GM12878 (cell line): ENCODE measurements around the gene ITFG1. TPM values are rescaled to one million over a fixed set of nuclear protein-coding genes. Genes with fewer than 3 reads are reported as not detected.

Experiments
- ATAC-seq: fragments of 200-7000 bp; cut with Tn5 transposase; 3 replicates; pipeline ENCODE4 v1.9.1; 2020; ENCODE audit warnings: mild to moderate bottlenecking, moderate library complexity
- BruUV-seq: library from RNA; stranded (reverse); fragments of 400-500 nt; replicated peaks from 2 replicates; lab custom pipeline; 2021; lab: Mats Ljungman, UMichigan
- CTCF ChIA-PET: fragments of 300-600 bp; sonication (Branson Sonifier 250); formaldehyde crosslinking; extraction: SDS; loops from one replicate; lab custom pipeline; 2021; ENCODE audit warnings: inconsistent platforms; lab: Yijun Ruan, JAX
- POLR2A ChIA-PET: fragments of 350-600 bp; formaldehyde crosslinking; extraction: SDS; loops from one replicate; lab custom pipeline; 2021; ENCODE audit warnings: inconsistent platforms; lab: Charles Lee
- RAD21 ChIA-PET: fragments of 300-600 bp; sonication (Branson Sonifier 250); formaldehyde crosslinking; loops from one replicate; lab custom pipeline; 2023; ENCODE audit warnings: antibody characterized with exemption; ENCODE audit not compliant: unreplicated experiment; lab: Charles Lee
- SMC1A ChIA-PET: fragments of 300-600 bp; sonication (Branson Sonifier 250); formaldehyde crosslinking; loops from one replicate; lab custom pipeline; 2023; ENCODE audit not compliant: unreplicated experiment, uncharacterized antibody; lab: Charles Lee
- DNase-seq: peaks from one replicate; pipeline ENCODE4 v3.0.0-alpha.2; 2011; ENCODE audit warnings: low read depth, low spot score
- FAIRE-seq: peaks from 3 replicates; lab custom pipeline; 2011; peaks lifted over from hg19 to GRCh38; lab: Jason Lieb, UNC
- H2AFZ ChIP-seq: 2 replicates; pipeline ENCODE4 v1.6.0; 2011; ENCODE audit warnings: low read depth, low read length, control low read depth; ENCODE audit not compliant: control insufficient read depth
- H3K27ac ChIP-seq: 2 replicates; pipeline ENCODE4 v1.5.1; 2011; ENCODE audit warnings: control low read depth; ENCODE audit not compliant: control insufficient read depth, insufficient read depth
- H3K27me3 ChIP-seq, 2 experiments: replicated peaks in 1 of 2; 2 replicates each; pipeline versions ENCODE4 v1.6.0 to v1.6.1; 2011; ENCODE audit warnings: low read length in 1 of 2; ENCODE audit not compliant: control insufficient read depth in 2 of 2, insufficient read depth in 2 of 2
- H3K36me3 ChIP-seq, 2 experiments: 2 replicates each; pipeline ENCODE4 v1.5.1; 2011; ENCODE audit warnings: low read length in 1 of 2; ENCODE audit not compliant: control insufficient read depth in 2 of 2, insufficient read depth in 2 of 2
- H3K4me1 ChIP-seq: 2 replicates; pipeline ENCODE4 v1.6.1; 2011; ENCODE audit warnings: mild to moderate bottlenecking, low read length, moderate library complexity, mixed read lengths; ENCODE audit not compliant: control insufficient read depth, insufficient read depth
- H3K4me2 ChIP-seq: 2 replicates; pipeline ENCODE4 v1.6.0; 2011; ENCODE audit warnings: control low read depth; ENCODE audit not compliant: control insufficient read depth, insufficient read depth
- H3K4me3 ChIP-seq: fragments of 200-600 bp; sonication (generic); 2 replicates; pipeline ENCODE4 v1.5.1; 2016
- H3K79me2 ChIP-seq: 2 replicates; pipeline ENCODE4 v1.6.0; 2011; ENCODE audit warnings: low read length; ENCODE audit not compliant: control insufficient read depth, insufficient read depth
- H3K9ac ChIP-seq: 2 replicates; pipeline ENCODE4 v1.8.0; 2011; ENCODE audit warnings: low read length, control low read depth, mixed read lengths; ENCODE audit not compliant: control insufficient read depth, insufficient read depth
- H3K9me3 ChIP-seq: replicated peaks from 3 replicates; pipeline ENCODE4 v1.5.1; 2011; ENCODE audit warnings: mild to moderate bottlenecking, low read length; ENCODE audit not compliant: control insufficient read depth, insufficient read depth
- H4K20me1 ChIP-seq: 2 replicates; pipeline ENCODE4 v1.6.0; 2011; ENCODE audit not compliant: control insufficient read depth, insufficient read depth
- ATF7 ChIP-seq: fragments of 450-650 bp; IDR thresholded peaks from 2 replicates; pipeline ENCODE4 v1.6.1; 2016; ENCODE audit warnings: low read depth, mild to moderate bottlenecking
- BMI1 ChIP-seq: fragments of 450-650 bp; IDR thresholded peaks from 2 replicates; pipeline ENCODE4 v1.6.1; 2016; ENCODE audit warnings: mild to moderate bottlenecking, moderate library complexity, borderline replicate concordance
- CUX1 ChIP-seq: IDR thresholded peaks from 2 replicates; pipeline ENCODE4 v1.6.1; 2012; ENCODE audit warnings: improper control_type of control experiment, low read depth, low read length; ENCODE audit not compliant: insufficient replicate concordance
- DPF2 ChIP-seq: fragments of 450-650 bp; IDR thresholded peaks from 2 replicates; pipeline ENCODE4 v1.6.1; 2017; ENCODE audit warnings: mild to moderate bottlenecking
- FOS ChIP-seq: IDR thresholded peaks from 3 replicates; pipeline ENCODE4 v1.6.1; 2011; ENCODE audit warnings: borderline replicate concordance; ENCODE audit not compliant: insufficient read length; ENCODE audit errors: extremely low read depth
- GABPA ChIP-seq: IDR thresholded peaks from 2 replicates; pipeline ENCODE4 v1.6.1; 2014; ENCODE audit warnings: antibody characterized with exemption, low read depth, mild to moderate bottlenecking, inconsistent platforms
- HDGF ChIP-seq: fragments of 450-650 bp; IDR thresholded peaks from 2 replicates; pipeline ENCODE4 v1.6.1; 2016; ENCODE audit warnings: antibody characterized with exemption
- LARP7 ChIP-seq: fragments of 450-650 bp; IDR thresholded peaks from 2 replicates; pipeline ENCODE4 v1.6.1; 2017; ENCODE audit warnings: mild to moderate bottlenecking
- NRF1 ChIP-seq: conservative IDR thresholded peaks from 2 replicates; pipeline ENCODE4 v1.6.1; 2011; ENCODE audit warnings: mild to moderate bottlenecking, low read depth, low read length, improper control_type of control experiment
- RBBP5 ChIP-seq: fragments of 200-600 bp; sonication (generic); conservative IDR thresholded peaks from 2 replicates; pipeline ENCODE4 v1.6.1; 2016
- USF1 ChIP-seq: IDR thresholded peaks from 2 replicates; pipeline ENCODE4 v1.6.1; 2011; ENCODE audit warnings: borderline replicate concordance, low read depth, mild to moderate bottlenecking, moderate library complexity, mixed read lengths, low read length; ENCODE audit not compliant: insufficient read depth; ENCODE audit errors: extremely low read length
- ZBED1 ChIP-seq: IDR thresholded peaks from 2 replicates; pipeline ENCODE4 v1.6.1; 2016; ENCODE audit warnings: borderline replicate concordance
- ZBTB4 ChIP-seq: fragments of 450-650 bp; formaldehyde crosslinking; IDR thresholded peaks from 2 replicates; pipeline ENCODE4 v1.4.0; 2022; ENCODE audit warnings: mild to moderate bottlenecking, moderate library complexity
- ZNF24 ChIP-seq: fragments of 450-650 bp; IDR thresholded peaks from 2 replicates; pipeline ENCODE4 v1.6.1; 2017; ENCODE audit warnings: antibody characterized with exemption, mild to moderate bottlenecking
- WGBS: methylation state at CpG from one replicate; pipeline ENCODE4 v1.1.6; 2016; ENCODE audit warnings: low lambda C conversion rate; ENCODE audit not compliant: insufficient replicate concordance, insufficient coverage; ENCODE audit errors: missing lambda C conversion rate; 5-methylcytosine and 5-hydroxymethylcytosine counted together
- in situ Hi-C: fragments of 300-500 bp; cut with MboI; formaldehyde crosslinking; loops from 9 replicates; pipeline ENCODE4 v1.14.3; 2018; ENCODE audit warnings: mixed read lengths
- intact Hi-C: fragments of 100-400 bp; cut with micrococcal nuclease; formaldehyde crosslinking; loops from one replicate; pipeline ENCODE4 v1.14.2; 2022; ENCODE audit not compliant: unreplicated experiment
- polyA plus RNA-seq, 11 experiments: library from polyadenylated mRNA; depleted of rRNA in 4 of 11; unstranded in 6 of 11; stranded (reverse) in 5 of 11; fragments of >200 nt; fragmentation: Nextera tagmentation in 4 of 11; fragmentation: Illumina TruSeq in 1 of 11; extraction: Ambion mirVana in 4 of 11; extraction: Trizol in 1 of 11; gene quantifications; 1 replicate in 1 of 11; 2 replicates in 10 of 11; pipeline versions ENCODE4 v1.2.1 to v1.2.3, GENCODE V29; 2011 to 2016; ENCODE audit warnings: inconsistent platforms in 2 of 11, missing spikeins in 2 of 11, low read depth in 1 of 11
- total RNA-seq, 4 experiments: library from RNA; depleted of rRNA in 3 of 4; stranded (reverse); fragments of >200 nt in 3 of 4; fragmentation: Illumina TruSeq in 1 of 4; extraction: Trizol in 1 of 4; gene quantifications; 2 replicates each; pipeline versions ENCODE4 v1.2.1 to v1.2.3, GENCODE V29; 2013 to 2021
- TF ChIP-seq, protein P1 (sequence below): fragments of 450-650 bp; IDR thresholded peaks from 2 replicates; pipeline ENCODE4 v1.6.1; 2017; ENCODE audit warnings: borderline replicate concordance

The ITFG1 gene
- total and polyA plus RNA-seq, 10 of the 15 experiments (the other 5 are each of a cell fraction or from before 2014, with no cell fraction given) = 9.3 to 56.3 (median 28.6) TPM

DNA sequence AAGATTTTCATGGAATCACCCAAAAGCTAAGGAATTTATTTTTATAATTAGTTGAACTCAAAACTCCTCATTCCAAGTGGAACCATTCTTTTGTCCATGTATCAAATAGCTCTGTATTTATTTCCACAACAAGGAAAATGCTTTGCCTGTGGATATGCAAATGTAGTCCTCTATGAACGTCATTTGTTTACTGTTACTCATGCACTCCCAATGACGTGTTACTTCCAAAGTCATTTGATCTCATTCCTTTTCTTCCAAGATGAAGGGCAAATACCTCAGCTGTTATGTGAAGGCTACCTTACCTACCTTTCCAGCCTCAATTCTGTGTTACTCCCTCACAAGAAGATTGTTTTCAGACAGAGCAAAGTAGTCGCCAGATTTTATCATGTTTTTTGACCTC lies 83.7 kb downstream of the ITFG1 start:
- no peak overlapping the region for H2AFZ ChIP-seq
- H3K4me2 ChIP-seq = no peak overlapping the region
- FAIRE-seq = no peak
- BruUV-seq = no TSS peak
- intact Hi-C loops = no loop called here
- no peak overlapping the region for H3K4me3 ChIP-seq
- H3K36me3 ChIP-seq = no peaks in the 10 kb centered on the region
- H3K4me1 ChIP-seq = no peaks in the 10 kb centered on the region
- CTCF ChIA-PET = no interaction called here
- H4K20me1 ChIP-seq = no peaks in the 10 kb centered on the region
- POLR2A ChIA-PET = interaction anchor here (0.7 kb wide), 1 partner anchor 365 kb away, joined by 3 read pairs; no protein-coding TSS in a partner anchor
- in situ Hi-C loops = no loop called here
- no peaks in the 10 kb centered on the region for H3K27me3 ChIP-seq
- H3K9ac ChIP-seq = no peak overlapping the region
- no peak for DNase-seq
- SMC1A ChIA-PET = interaction anchor here (0.8 to 1.3 kb wide), 5 partner anchors 10 to 238 kb away, joined by 3 to 4 read pairs (median 3); no protein-coding TSS in a partner anchor
- no peaks in the 10 kb centered on the region for H3K9me3 ChIP-seq
- RAD21 ChIA-PET = no interaction called here
- 67% methylated on average over 3 of the region's 3 CpGs for WGBS
- no peaks in the 10 kb centered on the region for H3K79me2 ChIP-seq
- no peak for ATAC-seq
- no peak overlapping the region for H3K27ac ChIP-seq
- TF ChIP-seq ZNF24 (no peak), RBBP5 (no peak), ZBED1 (no peak), GABPA (no peak), ZBTB4 (CRISPR knock-in tag) (no peak), FOS (no peak), LARP7 (no peak), USF1 (no peak), ATF7 (no peak), NRF1 (no peak), HDGF (no peak), BMI1 (no peak), CUX1 (no peak), DPF2 (no peak)
- TF ChIP-seq, protein P1, sequence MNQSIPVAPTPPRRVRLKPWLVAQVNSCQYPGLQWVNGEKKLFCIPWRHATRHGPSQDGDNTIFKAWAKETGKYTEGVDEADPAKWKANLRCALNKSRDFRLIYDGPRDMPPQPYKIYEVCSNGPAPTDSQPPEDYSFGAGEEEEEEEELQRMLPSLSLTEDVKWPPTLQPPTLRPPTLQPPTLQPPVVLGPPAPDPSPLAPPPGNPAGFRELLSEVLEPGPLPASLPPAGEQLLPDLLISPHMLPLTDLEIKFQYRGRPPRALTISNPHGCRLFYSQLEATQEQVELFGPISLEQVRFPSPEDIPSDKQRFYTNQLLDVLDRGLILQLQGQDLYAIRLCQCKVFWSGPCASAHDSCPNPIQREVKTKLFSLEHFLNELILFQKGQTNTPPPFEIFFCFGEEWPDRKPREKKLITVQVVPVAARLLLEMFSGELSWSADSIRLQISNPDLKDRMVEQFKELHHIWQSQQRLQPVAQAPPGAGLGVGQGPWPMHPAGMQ = no peak
